GM12873 (cell line): ENCODE results near the gene MCEMP1.

Experiments used
- TF ChIP-seq, protein P1 (sequence below): IDR thresholded peaks from 2 replicates; pipeline ENCODE4 v1.5.1; 2012; ENCODE audit warnings: low read depth, mild to moderate bottlenecking, moderate library complexity, low read length, control low read depth; ENCODE audit not compliant: insufficient read depth; ENCODE audit errors: missing control alignments

MCEMP1 gene

GRCh38 chr19:7685546-7686445 lies 8.9 kb downstream of the MCEMP1 start:
- TF ChIP-seq, protein P1, sequence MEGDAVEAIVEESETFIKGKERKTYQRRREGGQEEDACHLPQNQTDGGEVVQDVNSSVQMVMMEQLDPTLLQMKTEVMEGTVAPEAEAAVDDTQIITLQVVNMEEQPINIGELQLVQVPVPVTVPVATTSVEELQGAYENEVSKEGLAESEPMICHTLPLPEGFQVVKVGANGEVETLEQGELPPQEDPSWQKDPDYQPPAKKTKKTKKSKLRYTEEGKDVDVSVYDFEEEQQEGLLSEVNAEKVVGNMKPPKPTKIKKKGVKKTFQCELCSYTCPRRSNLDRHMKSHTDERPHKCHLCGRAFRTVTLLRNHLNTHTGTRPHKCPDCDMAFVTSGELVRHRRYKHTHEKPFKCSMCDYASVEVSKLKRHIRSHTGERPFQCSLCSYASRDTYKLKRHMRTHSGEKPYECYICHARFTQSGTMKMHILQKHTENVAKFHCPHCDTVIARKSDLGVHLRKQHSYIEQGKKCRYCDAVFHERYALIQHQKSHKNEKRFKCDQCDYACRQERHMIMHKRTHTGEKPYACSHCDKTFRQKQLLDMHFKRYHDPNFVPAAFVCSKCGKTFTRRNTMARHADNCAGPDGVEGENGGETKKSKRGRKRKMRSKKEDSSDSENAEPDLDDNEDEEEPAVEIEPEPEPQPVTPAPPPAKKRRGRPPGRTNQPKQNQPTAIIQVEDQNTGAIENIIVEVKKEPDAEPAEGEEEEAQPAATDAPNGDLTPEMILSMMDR, result no peak

- TF ChIP-seq, protein P1, result no peak
Measured at GRCh38 chr19:7687177-7687576, 10.3 kb downstream of the MCEMP1 start.

DNA sequence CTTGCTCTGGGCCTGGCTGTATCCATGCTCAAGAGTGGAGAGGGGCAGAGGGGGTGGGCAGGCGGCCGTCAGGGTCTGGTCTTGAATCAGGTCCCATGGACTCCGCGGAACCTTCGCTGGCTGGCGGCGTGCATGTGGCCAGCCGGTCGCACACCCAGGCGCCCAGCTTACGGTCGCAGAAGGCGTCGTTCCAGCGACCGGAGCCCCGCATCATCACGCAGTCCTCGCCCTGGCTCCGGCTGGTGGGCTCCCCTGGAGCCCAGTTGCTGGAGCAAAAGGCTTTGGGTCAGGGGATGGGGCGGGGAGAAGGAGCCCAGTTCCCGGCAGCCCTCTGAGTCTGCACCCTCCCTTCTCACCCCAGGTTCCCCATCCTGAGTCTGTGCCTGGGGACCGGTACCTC lies 12.3 kb downstream of the MCEMP1 start:
- TF ChIP-seq, protein P1, result no peak

DNA sequence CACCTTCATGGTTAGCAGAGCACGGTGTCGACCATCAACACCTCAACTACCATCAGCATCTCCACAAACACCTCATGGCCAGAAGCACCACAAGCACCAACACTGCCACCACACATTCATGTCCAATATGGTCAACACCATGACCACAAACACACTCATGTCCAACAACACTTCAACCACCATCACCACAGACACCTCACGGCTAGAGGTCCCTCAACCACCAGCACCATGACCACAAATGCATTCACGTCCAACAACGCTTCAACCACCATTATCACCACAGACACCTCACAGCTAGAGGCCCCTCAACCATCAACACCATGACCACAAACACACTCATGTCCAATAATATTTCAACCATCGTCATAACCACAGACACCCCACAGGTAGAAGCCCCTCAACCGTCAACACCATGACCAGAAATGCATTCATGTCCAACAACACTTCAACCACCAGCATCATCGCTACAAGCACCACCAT lies 13.9 kb downstream of the MCEMP1 start:
- TF ChIP-seq, protein P1, result no peak

- TF ChIP-seq, protein P1, result no peak
Measured at GRCh38 chr19:7691497-7691896, 14.6 kb downstream of the MCEMP1 start.

DNA sequence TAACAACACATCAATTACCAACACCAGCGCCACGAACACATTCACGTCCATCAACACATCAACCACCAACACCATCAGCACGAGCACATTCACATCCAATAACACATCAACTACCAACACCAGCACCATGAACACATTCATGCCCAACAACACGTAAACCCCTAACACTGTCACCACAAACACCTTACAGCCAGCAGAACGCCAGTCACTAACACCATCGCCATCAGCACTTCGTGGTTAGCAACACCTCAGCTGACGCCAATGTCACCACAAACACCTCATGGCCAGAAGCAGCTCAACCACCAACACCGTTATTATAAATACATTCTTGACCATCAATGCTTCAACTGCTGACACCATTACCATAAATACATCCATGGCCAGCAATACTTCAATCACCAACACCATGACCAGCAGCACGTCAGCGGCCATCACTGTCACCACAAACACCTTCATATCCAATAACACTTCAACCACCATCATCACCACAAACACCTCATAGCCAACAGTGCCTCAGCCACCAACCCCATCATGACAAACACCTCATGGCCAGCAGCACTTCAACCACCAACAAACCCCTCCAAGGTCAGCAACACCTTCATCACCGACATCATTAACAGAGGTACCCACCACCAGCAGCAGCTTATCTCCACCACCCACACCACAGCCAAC lies 15.7 kb downstream of the MCEMP1 start:
- TF ChIP-seq, protein P1, result no peak

GRCh38 chr19:7694499-7694898 lies 17.6 kb downstream of the MCEMP1 start:
- TF ChIP-seq, protein P1, result no peak
